HepG2 (cell line): ENCODE results near the gene DOCK4. TPM values are rescaled to one million over a fixed set of nuclear protein-coding genes. Genes with fewer than 3 reads are reported as not detected.

Experiments
- ATAC-seq: fragments of 200-7000 bp; cut with Tn5 transposase; 3 replicates; pipeline ENCODE4 v1.9.1; 2020; ENCODE audit warnings: mild to moderate bottlenecking, moderate library complexity
- BruUV-seq: library from RNA; stranded (reverse); fragments of 400-500 nt; replicated peaks from 2 replicates; lab custom pipeline; 2021; lab: Mats Ljungman, UMichigan
- CTCF ChIA-PET: fragments of 300-600 bp; formaldehyde crosslinking; extraction: SDS; loops from one replicate; lab custom pipeline; 2021; ENCODE audit warnings: low total read pairs, inconsistent platforms, low intra/inter-chr PET ratio; lab: Yijun Ruan, JAX
- POLR2A ChIA-PET: fragments of 350-600 bp; sonication (Branson Sonifier 250); formaldehyde crosslinking; loops from one replicate; lab custom pipeline; 2020; ENCODE audit warnings: antibody characterized with exemption, inconsistent platforms; lab: Yijun Ruan, JAX
- DNase-seq: peaks from one replicate; pipeline ENCODE4 v3.0.0-alpha.2; 2015; ENCODE audit warnings: low spot score
- FAIRE-seq: peaks from 3 replicates; lab custom pipeline; 2011; peaks lifted over from hg19 to GRCh38; lab: Jason Lieb, UNC
- H2AFZ ChIP-seq: one replicate; pipeline ENCODE4 v1.6.1; 2011; ENCODE audit warnings: low read length, inconsistent platforms
- H3K27ac ChIP-seq: fragments of 300-600 bp; 3 replicates; pipeline ENCODE4 v1.8.0; 2011; ENCODE audit warnings: mixed run types, mild to moderate bottlenecking, mixed read lengths, low read length, inconsistent platforms; ENCODE audit not compliant: insufficient read depth; ENCODE audit errors: extremely low read length
- H3K27me3 ChIP-seq, 2 experiments: fragments of 200-600 bp in 1 of 2; 2 replicates in 1 of 2; 3 replicates in 1 of 2; pipeline versions ENCODE4 v1.6.0 to v1.8.0; 2011; ENCODE audit warnings: low read length in 2 of 2, mild to moderate bottlenecking in 2 of 2, moderate library complexity in 2 of 2, inconsistent platforms in 1 of 2; ENCODE audit not compliant: insufficient read depth in 2 of 2, control insufficient read depth in 1 of 2
- H3K36me3 ChIP-seq, 2 experiments: fragments of 200-600 bp in 1 of 2; replicated peaks in 1 of 2; 2 replicates in 1 of 2; 3 replicates in 1 of 2; pipeline versions ENCODE4 v1.5.1 to v1.8.0; 2011; ENCODE audit warnings: low read length in 2 of 2, inconsistent platforms in 1 of 2; ENCODE audit not compliant: insufficient read depth in 2 of 2, control insufficient read depth in 1 of 2
- H3K4me1 ChIP-seq: 2 replicates; pipeline ENCODE4 v1.5.1; 2012; ENCODE audit warnings: low read length, inconsistent platforms; ENCODE audit not compliant: insufficient read depth
- H3K4me2 ChIP-seq: 2 replicates; pipeline ENCODE4 v1.6.0; 2011; ENCODE audit warnings: low read depth, low read length, inconsistent platforms
- H3K4me3 ChIP-seq, 3 experiments: fragments of 200-600 bp in 1 of 3; sonication (generic), shearing (Covaris generic) in 1 of 3; replicated peaks in 1 of 3; 2 replicates each; pipeline ENCODE4 v1.5.1; 2011 to 2016; ENCODE audit warnings: low read length in 3 of 3, inconsistent platforms in 2 of 3, low read depth in 2 of 3, mild to moderate bottlenecking in 2 of 3, control low read depth in 1 of 3, mixed read lengths in 1 of 3; ENCODE audit not compliant: insufficient read depth in 1 of 3
- H3K79me2 ChIP-seq: one replicate; pipeline ENCODE4 v1.6.1; 2011; ENCODE audit warnings: low read length, inconsistent platforms; ENCODE audit not compliant: insufficient read depth
- H3K9ac ChIP-seq: 2 replicates; pipeline ENCODE4 v1.6.0; 2011; ENCODE audit warnings: mild to moderate bottlenecking, low read depth, low read length, inconsistent platforms; ENCODE audit not compliant: insufficient read depth
- H3K9me3 ChIP-seq: 2 replicates; pipeline ENCODE4 v1.5.1; 2012; ENCODE audit warnings: mild to moderate bottlenecking, low read length
- H4K20me1 ChIP-seq: 2 replicates; pipeline ENCODE4 v1.6.0; 2011; ENCODE audit warnings: inconsistent platforms, mild to moderate bottlenecking, low read length, moderate library complexity; ENCODE audit not compliant: insufficient read depth
- AFF4 ChIP-seq: sonication (generic); formaldehyde crosslinking; IDR thresholded peaks from 2 replicates; pipeline ENCODE4 v1.4.0; 2020; ENCODE audit warnings: missing genetic modification reagents
- BCL6 ChIP-seq: IDR thresholded peaks from 2 replicates; pipeline ENCODE4 v1.6.1; 2016; ENCODE audit warnings: missing genetic modification reagents, missing compliant biosample characterization
- GTF3A ChIP-seq: sonication (generic); formaldehyde crosslinking; conservative IDR thresholded peaks from 2 replicates; pipeline ENCODE4 v1.4.0; 2020; ENCODE audit warnings: mild to moderate bottlenecking, missing genetic modification reagents
- KDM4B ChIP-seq: sonication (generic); formaldehyde crosslinking; IDR thresholded peaks from 2 replicates; pipeline ENCODE4 v1.4.0; 2020; ENCODE audit warnings: missing genetic modification reagents
- RFXANK ChIP-seq: IDR thresholded peaks from 2 replicates; pipeline ENCODE4 v1.6.1; 2016
- ZNF331 ChIP-seq: sonication (generic); formaldehyde crosslinking; IDR thresholded peaks from 2 replicates; pipeline ENCODE4 v1.4.0; 2020; ENCODE audit warnings: missing genetic modification reagents
- ZNF34 ChIP-seq: sonication (generic); formaldehyde crosslinking; IDR thresholded peaks from 2 replicates; pipeline ENCODE4 v1.4.0; 2020; ENCODE audit warnings: mild to moderate bottlenecking, missing genetic modification reagents, borderline replicate concordance
- ZNF484 ChIP-seq: sonication (generic); formaldehyde crosslinking; IDR thresholded peaks from 2 replicates; pipeline ENCODE4 v1.5.1; 2020; ENCODE audit warnings: mild to moderate bottlenecking, low read depth, missing genetic modification reagents, borderline replicate concordance
- ZNF563 ChIP-seq: sonication (generic); formaldehyde crosslinking; IDR thresholded peaks from 2 replicates; pipeline ENCODE4 v1.8.0; 2022; ENCODE audit warnings: mild to moderate bottlenecking, moderate library complexity, missing genetic modification reagents
- WGBS: methylation state at CpG from one replicate; pipeline ENCODE4 v1.1.6; 2017; ENCODE audit warnings: low lambda C conversion rate; 5-methylcytosine and 5-hydroxymethylcytosine counted together
- in situ Hi-C: cut with HindIII; loops from 2 replicates; pipeline ENCODE4 v1.10.0; 2017; ENCODE audit warnings: low pct_unique_long_range_greater_than_20kb; ENCODE audit not compliant: extremely low pct_ligation_motif_present
- intact Hi-C: fragments of 100-400 bp; cut with micrococcal nuclease; formaldehyde crosslinking; loops from one replicate; pipeline ENCODE4 v1.10.0; 2022; ENCODE audit not compliant: unreplicated experiment
- polyA plus RNA-seq, 8 experiments: library from polyadenylated mRNA; depleted of rRNA in 3 of 8; stranded (reverse) in 7 of 8; unstranded in 1 of 8; fragments of >200 nt; fragmentation: Illumina TruSeq in 4 of 8; extraction: Trizol in 4 of 8; gene quantifications; 2 replicates each; pipeline versions ENCODE4 v1.2.1 to v1.2.3, GENCODE V29; 2011 to 2016; ENCODE audit warnings: low read depth in 4 of 8, missing spikeins in 1 of 8, mixed read lengths in 1 of 8; ENCODE audit not compliant: insufficient read depth in 1 of 8
- total RNA-seq, 5 experiments: library from RNA; depleted of rRNA; stranded (reverse); fragments of >200 nt; fragmentation: Illumina TruSeq; extraction: Trizol; gene quantifications; 2 replicates each; pipeline ENCODE4 v1.2.3, GENCODE V29; 2016; ENCODE audit warnings: low read depth in 1 of 5
- TF ChIP-seq, protein P1 (sequence below): sonication (generic); formaldehyde crosslinking; IDR thresholded peaks from 2 replicates; pipeline ENCODE4 v1.4.0; 2020; ENCODE audit warnings: mild to moderate bottlenecking, missing genetic modification reagents

The DOCK4 gene
- total and polyA plus RNA-seq, 2 of the 13 experiments (the other 11 are each of a cell fraction or from before 2014, with no cell fraction given) = 13.5 to 17.4 TPM

- TF ChIP-seq ZNF563 (CRISPR knock-in tag) (no peak), ZNF34 (no peak), AFF4 (CRISPR knock-in tag) (no peak)
- TF ChIP-seq, all 625 proteins: peak for 0
These were observed 104.9 kb downstream of the DOCK4 start (continued) for GRCh38 chr7:112101201-112101846.

DNA sequence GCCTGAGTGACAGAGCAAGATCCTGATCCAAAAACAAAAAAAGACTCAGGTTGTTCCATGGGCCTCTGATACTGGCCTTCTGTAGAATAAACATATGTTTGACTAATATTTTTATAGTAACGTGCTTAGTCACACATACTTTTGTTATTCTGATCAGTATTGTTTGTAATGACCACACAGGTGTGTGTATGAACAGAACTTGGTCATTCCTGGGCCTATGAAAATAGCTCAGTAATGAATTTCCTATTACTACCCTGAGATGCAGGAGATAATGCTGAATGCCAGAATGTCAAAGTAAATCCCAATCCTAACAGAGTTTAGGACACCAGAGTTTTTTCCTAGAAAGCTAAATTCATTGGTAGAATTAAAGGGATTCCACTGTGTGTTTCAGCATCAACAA, 108.7 kb downstream of the DOCK4 start:
- no peak for ATAC-seq
- in situ Hi-C loops = no loop called here
- POLR2A ChIA-PET = no interaction called here

More for the DNA sequence above, 108.7 kb downstream of the DOCK4 start:
- 94% methylated on average over 1 of the region's 1 CpG for WGBS
- no peaks in the 10 kb centered on the region for H3K36me3 ChIP-seq
- no peak for FAIRE-seq
- peaks cover 6% of the 10 kb centered on the region for H3K79me2 ChIP-seq
- no peak for DNase-seq
- CTCF ChIA-PET = no interaction called here
- peaks cover 6% of the 10 kb centered on the region for H3K4me1 ChIP-seq
- no peak overlapping the region for H2AFZ ChIP-seq
- no peak for TF ChIP-seq KDM4B (CRISPR knock-in tag)
- TF ChIP-seq, protein P1, sequence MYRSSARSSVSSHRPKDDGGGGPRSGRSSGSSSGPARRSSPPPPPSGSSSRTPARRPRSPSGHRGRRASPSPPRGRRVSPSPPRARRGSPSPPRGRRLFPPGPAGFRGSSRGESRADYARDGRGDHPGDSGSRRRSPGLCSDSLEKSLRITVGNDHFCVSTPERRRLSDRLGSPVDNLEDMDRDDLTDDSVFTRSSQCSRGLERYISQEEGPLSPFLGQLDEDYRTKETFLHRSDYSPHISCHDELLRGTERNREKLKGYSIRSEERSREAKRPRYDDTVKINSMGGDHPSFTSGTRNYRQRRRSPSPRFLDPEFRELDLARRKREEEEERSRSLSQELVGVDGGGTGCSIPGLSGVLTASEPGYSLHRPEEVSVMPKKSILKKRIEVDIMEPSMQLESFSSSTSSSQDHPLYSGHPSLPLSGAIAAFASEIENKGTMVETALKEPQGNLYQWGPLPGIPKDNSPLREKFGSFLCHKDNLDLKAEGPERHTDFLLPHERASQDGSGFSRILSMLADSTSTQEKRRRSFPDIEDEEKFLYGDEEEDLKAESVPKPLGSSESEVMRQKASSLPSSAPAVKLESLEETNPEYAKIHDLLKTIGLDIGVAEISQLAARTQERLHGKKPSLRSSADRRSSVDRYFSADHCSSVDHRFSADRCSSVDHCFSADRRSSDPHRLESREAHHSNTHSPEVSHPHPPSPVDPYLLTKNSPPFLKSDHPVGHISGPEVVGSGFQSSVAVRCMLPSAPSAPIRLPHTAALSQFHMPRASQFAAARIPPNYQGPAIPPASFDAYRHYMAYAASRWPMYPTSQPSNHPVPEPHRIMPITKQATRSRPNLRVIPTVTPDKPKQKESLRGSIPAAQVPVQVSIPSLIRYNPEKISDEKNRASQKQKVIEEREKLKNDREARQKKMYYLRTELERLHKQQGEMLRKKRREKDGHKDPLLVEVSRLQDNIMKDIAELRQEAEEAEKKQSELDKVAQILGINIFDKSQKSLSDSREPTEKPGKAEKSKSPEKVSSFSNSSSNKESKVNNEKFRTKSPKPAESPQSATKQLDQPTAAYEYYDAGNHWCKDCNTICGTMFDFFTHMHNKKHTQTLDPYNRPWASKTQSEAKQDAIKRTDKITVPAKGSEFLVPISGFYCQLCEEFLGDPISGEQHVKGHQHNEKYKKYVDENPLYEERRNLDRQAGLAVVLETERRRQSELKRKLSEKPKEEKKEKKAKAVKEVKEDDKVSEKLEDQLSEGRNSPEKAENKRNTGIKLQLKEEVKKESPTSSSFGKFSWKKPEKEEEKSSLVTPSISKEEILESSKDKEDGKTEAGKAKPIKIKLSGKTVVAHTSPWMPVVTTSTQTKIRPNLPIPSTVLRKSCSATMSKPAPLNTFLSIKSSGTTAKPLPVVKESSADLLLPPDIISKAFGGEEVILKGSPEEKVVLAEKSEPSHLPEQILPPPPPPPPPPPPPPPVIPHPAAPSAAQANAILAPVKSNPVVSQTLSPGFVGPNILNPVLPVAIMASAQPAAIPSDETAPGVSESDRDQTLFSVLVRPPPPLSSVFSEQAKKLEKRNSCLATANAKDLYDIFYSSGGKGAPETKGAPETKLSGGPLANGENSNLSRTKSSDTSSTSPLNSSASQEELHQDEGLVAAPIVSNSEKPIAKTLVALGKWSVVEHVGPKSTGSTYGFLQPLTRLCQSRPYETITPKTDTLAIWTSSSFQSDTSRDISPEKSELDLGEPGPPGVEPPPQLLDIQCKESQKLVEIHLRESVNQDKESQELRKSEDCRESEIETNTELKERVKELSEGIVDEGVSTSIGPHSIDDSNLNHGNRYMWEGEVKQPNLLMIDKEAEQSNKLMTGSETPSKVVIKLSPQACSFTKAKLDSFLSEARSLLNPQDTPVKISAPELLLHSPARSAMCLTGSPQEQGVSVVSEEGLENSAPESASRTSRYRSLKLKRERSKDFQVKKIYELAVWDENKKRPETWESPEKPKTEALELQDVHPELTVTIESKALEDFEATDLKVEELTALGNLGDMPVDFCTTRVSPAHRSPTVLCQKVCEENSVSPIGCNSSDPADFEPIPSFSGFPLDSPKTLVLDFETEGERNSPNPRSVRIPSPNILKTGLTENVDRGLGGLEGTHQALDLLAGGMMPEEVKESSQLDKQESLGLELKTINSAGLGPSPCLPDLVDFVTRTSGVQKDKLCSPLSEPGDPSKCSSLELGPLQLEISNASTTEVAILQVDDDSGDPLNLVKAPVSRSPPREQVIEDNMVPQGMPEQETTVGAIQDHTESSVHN (CRISPR knock-in tag) = no peak
- TF ChIP-seq ZNF484 (CRISPR knock-in tag) = no peak
- no peak for TF ChIP-seq GTF3A (CRISPR knock-in tag)
- peak; percentile 50 for TF ChIP-seq BCL6
- no peak for TF ChIP-seq ZNF331 (CRISPR knock-in tag)
- no peak for TF ChIP-seq RFXANK
- no peak overlapping the region for H3K4me2 ChIP-seq
- no peak overlapping the region for H3K4me3 ChIP-seq
- no peaks in the 10 kb centered on the region for H4K20me1 ChIP-seq
- no peak overlapping the region for H3K27ac ChIP-seq
- intact Hi-C loops = no loop called here
- no peak overlapping the region for H3K9ac ChIP-seq
- no TSS peak for BruUV-seq
- H3K27me3 ChIP-seq = no peaks in the 10 kb centered on the region
- H3K9me3 ChIP-seq = no peaks in the 10 kb centered on the region
